IMR-90 (cell line): ENCODE results near the gene IL22. TPM values are rescaled to one million over a fixed set of nuclear protein-coding genes. Genes with fewer than 3 reads are reported as not detected.

ENCODE experiments used
- ELK1 ChIP-seq: fragments of 150-350 bp; IDR thresholded peaks from 2 replicates; pipeline ENCODE4 v1.6.1; 2016; ENCODE audit warnings: low read depth, mild to moderate bottlenecking, low read length, moderate library complexity, borderline replicate concordance
- NFE2L2 ChIP-seq: fragments of 150-350 bp; IDR thresholded peaks from 2 replicates; pipeline ENCODE4 v1.6.1; 2016; ENCODE audit warnings: low read depth, mild to moderate bottlenecking, low read length
- RFX5 ChIP-seq: IDR thresholded peaks from 2 replicates; pipeline ENCODE4 v1.8.0; 2012; ENCODE audit warnings: low read depth, mild to moderate bottlenecking, low read length, moderate library complexity
- SMC3 ChIP-seq: fragments of 150-350 bp; IDR thresholded peaks from 2 replicates; pipeline ENCODE4 v1.6.1; 2016; ENCODE audit warnings: low read depth, mild to moderate bottlenecking, antibody characterized with exemption, low read length, moderate library complexity
- polyA plus RNA-seq, 3 experiments: library from polyadenylated mRNA; depleted of rRNA; stranded (reverse); fragments of >200 nt; gene quantifications; 2 replicates each; pipeline ENCODE4 v1.2.3, GENCODE V29; 2012; ENCODE audit warnings: low replicate concordance in 1 of 3
- total RNA-seq: library from RNA; depleted of rRNA; stranded (reverse); fragments of >200 nt; gene quantifications from 2 replicates; pipeline ENCODE4 v1.2.3, GENCODE V29; 2012

The IL22 gene
- total and polyA plus RNA-seq, 2 of the 4 experiments (the other 2 are of a cell fraction), result not detected

DNA sequence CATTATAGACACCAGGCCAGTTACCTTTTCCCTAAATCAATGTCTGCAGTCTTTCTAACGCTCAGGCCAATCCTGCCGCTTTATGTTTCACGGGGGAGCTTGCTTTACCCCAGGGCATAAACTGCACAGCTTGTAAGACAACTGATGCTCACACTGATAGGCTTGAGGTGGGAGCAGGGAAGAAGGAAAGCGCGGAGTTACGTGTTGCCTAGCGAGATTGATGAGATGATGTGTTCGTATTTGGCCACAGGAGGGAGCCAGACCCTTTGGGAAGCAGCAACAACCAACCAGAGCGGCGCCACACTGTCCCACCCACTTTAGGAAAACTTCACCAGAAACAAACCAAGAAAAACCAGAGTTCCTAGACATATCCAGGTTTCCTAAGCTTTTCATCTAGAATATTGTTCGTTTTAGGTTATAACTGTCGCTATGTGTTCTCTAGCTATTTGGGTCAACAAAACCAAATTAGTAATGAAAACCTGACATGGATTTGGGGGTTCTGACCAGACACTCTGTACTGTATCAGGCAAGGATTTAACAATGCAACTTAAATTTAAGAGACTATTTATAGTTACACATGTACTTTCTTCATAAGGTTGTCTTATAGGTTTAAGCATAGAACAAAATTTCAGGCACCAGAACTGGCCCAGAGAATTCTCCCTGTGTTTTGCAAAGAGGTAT is 30.2 kb downstream of the IL22 start (continued):
- TF ChIP-seq ELK1 (no peak), RFX5 (no peak), NFE2L2 (no peak), SMC3 (peak; percentile 92)
